EH (cell line): ENCODE measurements around the gene FABP6.
"Not testable (repeated sequence)": the region's sequence is repeated elsewhere in the genome, so short reads cannot be mapped to it uniquely, and the experiment has no call there.

Experiments used
- DNase-seq: peaks from one replicate; pipeline ENCODE4 v3.0.0-alpha.2; 2015; ENCODE audit warnings: low read depth

FABP6 gene, protein sequence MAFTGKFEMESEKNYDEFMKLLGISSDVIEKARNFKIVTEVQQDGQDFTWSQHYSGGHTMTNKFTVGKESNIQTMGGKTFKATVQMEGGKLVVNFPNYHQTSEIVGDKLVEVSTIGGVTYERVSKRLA

DNA sequence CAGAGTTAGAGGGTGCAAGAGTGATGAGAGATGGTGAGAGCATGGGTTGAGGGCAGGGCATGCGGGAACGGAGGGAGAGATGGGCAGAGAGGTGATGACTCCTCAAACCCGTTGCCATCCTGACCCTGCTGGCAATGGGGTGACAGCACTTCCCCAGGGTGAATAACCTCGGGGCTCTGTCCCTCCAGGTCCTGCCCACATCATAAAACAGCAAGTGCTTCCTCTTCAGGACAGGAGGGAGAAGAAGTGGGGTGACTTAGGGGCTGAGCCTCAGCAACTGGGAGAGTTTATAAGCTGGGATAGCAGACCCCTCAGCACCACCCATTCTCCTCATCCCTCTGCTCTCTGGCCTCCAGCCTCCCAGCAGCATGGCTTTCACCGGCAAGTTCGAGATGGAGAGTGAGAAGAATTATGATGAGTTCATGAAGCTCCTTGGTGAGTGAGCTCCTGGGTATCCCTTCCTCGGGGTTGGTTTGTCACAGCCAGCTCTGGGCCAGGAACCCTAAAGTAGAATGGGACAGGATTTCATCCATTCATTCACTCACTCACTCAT is at the start of gene FABP6:
TSS of gene FABP6 (plus strand) at position 317 of the 553 bp plus-strand sequence. CDS start at position 369, 52 bp downstream.
- no peak for DNase-seq

GRCh38 chr5:160180931-160181330 is 48.4 kb upstream of the FABP6 start:
- no peak for DNase-seq

DNA sequence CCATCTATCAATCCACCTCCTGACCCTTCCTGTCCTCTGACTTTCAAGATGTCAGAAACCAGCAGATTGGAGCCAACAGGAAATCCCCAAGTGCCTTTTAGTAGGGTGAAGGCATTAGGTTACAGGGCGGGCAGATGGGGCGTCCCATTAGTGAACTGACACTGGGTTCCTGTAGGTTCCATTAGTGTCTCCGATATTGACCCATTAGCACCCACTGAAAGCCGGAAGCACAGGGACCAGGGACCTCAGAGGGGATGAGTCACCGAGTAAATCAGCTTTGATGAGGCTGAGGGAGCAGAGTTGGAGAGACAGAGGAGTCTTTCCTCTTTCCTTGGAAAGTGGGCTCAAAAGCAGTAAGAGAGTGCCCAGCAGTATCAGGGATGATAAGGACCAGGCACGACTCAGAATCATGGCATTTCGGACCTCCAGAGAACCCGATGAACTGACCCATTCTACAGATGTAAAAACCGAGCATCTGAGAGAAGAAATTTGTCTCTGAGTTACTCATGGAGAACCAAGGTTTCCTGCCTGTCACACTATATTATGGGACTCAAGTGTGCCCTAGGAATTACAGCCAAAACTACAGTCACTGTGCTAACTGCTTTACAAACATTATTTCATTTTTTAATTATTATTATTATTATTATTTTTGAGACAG is 47.2 kb upstream of the FABP6 start:
- DNase-seq = peak; percentile 44

- DNase-seq = peak; percentile 21
These were observed 46.2 kb upstream of the FABP6 start for GRCh38 chr5:160183075-160183474.

- no peak for DNase-seq
These were observed 43.5 kb upstream of the FABP6 start for GRCh38 chr5:160185626-160186360.

DNA sequence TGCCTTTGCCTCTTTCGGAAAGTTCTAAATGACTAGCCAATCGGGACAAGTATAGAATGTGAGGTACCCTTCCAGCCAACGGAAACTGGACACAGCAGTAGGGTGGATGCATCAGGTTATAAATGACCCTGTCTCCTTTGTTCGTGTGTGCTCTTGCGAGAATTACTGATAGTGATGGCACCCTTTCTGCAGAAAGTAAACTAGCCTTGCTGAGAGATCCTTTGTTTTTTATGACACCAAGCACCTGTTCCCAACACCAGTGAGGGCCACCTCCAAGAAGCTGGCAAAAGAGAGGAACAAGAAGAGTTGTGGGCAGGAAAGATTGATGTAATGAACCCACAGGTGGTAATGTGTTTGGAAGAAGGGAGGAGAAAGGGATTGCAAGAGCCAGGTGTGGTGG is 42.8 kb upstream of the FABP6 start:
- DNase-seq = no peak

DNA sequence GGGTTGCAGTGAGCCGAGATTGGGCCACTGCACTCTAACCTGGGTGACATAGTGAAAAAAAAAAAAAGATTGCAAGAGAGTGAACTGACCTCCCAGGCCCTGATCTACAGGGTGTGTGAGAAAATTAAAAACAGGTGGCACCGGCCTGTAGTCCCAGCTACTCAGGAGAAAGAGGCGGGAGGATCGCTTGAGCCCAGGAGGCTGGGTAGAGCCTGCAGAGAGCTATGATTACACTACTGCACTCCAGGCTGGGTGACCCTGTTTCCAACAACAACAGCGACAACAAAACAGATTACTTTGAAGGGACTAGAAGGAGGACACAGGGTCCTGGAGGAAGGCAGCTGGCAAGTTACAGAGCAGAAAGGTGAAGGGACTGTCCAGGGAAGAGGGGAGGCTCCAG is 42.2 kb upstream of the FABP6 start:
- peak; percentile 50 for DNase-seq

DNA sequence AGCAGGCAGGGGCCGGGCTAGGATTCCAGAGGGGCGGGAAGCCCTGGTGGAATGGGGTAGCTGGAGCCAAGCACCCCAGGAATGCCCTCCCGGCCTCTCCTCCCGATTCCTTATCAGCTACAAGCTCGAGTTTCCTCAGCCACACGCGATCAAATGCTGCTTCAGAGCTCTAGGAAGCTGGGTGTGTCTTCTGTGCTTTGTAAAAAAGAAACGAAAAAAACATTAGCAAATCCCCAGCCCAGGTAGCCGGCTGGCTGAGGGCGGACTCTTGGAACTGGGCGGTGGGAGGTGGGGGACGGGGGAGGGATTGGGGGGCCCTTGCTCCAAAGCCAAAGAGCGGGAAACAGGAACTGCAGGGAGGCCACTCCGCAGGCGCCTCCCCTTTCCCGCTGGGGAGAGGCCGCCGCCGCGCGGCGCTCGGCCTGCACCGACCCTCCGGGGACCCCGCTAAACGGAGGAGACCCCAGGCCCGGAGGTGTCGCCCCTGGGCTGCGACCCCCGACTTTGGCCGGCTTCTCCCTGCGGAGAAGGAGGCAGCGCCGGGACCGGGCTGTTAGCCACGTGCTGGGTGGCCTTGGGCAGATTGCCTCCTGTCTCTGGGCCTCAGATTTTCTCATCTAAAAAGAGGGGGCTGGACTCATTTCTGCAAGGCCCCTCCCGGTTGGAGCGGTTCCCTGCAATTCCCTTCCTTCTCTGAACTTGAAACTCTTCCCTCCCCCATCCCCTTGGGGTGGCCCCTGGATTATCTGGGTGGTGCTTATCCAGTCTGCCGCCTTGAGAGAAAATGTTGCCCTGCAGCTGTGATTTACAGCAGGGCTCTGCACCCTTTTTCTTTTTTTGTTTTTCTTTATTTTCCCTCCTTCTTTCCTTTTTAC is 40.9 kb upstream of the FABP6 start:
- peak; percentile 84 for DNase-seq

DNA sequence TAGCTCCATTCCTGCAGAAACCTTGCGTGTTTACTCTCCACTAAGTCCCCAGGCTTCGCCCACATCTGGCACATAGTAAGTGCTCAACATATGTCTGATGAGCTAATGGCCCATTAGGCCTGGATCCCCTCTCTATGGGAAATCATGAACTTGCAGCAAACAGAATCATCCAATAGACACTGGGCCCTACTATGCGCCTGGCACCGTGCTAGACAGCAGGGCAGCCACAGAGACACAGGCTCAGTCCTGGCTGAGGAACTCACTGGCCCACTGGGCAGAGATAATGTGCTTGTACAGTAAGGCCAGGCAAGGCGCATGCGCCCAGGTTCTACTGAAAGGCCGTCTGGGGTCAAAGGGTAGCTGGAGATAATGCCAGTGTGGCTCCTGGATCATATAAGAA is 36.9 kb upstream of the FABP6 start:
- DNase-seq = no peak

- DNase-seq = not testable (repeated sequence)
These were observed 36.2 kb upstream of the FABP6 start for GRCh38 chr5:160193076-160193475.

GRCh38 chr5:160193790-160194189 is 35.5 kb upstream of the FABP6 start:
- not testable (repeated sequence) for DNase-seq

GRCh38 chr5:160197341-160198144 is 31.8 kb upstream of the FABP6 start:
- DNase-seq = peak; percentile 30

GRCh38 chr5:160198146-160198545 is 31.2 kb upstream of the FABP6 start:
- no peak for DNase-seq

DNA sequence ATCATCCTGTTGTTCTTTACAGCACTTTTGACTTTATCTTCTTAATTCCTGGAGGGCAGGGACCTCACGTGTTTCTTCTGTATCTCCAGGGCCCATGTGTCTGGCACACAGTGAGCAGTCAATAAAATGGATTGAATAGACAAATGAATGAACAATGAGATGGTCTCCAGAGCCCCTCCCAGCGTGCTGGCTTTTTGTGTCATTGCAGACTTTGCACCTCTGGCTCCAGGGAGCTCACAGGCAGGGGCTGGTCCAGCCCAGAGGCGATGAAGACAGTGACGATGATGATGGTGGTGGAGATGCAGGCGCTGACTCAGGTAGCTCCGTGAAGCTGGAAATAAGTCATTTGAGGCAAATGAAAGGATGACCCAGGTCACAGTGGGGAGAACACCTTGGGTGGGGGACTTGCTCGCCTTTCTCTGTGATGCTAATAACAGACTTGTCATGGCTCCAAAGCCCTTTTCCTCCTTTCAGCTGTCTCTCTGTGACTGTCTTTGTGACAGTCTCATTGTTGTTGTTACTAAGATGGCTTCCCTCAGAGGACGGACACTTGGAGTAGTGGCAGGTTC is 30.4 kb upstream of the FABP6 start:
- no peak for DNase-seq

DNA sequence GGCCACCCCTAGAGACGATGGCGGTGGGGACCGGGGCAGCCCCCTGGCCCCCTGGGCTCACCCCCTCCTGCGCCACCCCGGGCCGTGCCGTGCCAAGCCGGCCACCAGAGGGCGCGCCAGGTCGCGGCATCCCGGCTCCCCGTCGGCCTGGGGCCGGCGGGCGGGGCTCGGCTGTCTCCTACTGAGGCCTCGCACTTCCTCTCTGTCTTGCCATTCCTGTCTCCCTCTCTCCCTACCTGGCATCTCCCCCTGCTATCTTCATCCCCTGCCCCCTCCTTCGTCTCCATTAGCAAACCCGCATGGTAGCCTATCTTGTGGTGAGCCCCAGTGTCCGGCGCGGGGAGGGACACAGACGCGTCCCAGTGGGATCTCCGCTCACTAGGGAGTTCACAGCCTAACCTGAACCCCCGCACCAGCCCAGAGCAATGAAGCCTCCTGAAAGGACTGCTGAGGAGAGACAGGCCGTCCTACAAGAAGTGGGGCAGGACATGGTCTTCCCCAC is 29.8 kb upstream of the FABP6 start:
- DNase-seq = peak; percentile 60

GRCh38 chr5:160207061-160207460 is 22.2 kb upstream of the FABP6 start:
- DNase-seq = no peak

GRCh38 chr5:160209917-160210316 is 19.4 kb upstream of the FABP6 start:
- DNase-seq = no peak

GRCh38 chr5:160210606-160211005 is 18.7 kb upstream of the FABP6 start:
- DNase-seq = no peak

GRCh38 chr5:160211352-160211751 is 18.0 kb upstream of the FABP6 start:
- DNase-seq = no peak

DNA sequence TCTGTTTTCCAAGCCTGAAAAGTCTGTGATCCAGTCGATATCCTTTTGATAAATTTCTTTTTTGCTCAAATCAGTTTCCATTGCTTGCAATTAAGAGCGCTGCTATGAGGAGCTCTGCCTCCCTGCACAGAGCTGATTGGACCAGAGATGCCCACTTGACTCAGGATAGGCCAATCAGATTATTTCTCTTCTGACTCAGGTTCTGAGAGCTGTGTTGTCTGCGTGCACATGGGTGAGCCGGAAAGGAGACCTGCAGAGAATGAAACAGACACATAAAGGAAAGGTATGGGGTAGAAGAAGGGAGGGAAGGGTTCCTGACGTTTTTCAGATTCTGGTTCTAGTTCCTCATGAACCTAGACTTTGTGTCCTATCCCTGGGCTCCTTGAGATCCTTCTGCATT is 15.8 kb upstream of the FABP6 start:
- DNase-seq = peak; percentile 18

DNA sequence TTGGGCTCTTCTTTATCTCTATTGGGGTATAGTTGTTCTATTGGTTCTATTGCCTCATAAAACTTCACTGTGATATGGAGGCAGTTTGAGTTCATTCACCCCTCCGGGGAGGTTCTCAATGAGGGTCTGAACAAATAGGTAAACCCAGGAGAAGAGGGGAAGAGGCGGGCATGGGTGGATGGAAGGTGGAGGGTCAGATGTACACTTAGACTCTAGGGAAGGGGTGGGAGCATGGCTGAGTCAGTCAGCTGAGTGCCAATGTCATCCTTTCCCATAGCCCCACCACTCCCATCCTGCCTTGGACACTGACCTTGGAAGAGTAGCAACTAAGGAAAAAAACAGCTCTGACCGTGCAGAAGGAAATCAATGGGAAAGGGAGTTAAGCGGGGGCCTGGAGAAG is 9.9 kb upstream of the FABP6 start:
- DNase-seq = no peak
